K562 (cell line): ENCODE data around the gene IL17RB. TPM values are rescaled to one million over a fixed set of nuclear protein-coding genes. Genes with fewer than 3 reads are reported as not detected.
A peak's percentile ranks its signal among the peaks of the same experiment; 100 is the strongest.

Source experiments
- ATF3 ChIP-seq, 2 experiments: fragments of 450-650 bp in 1 of 2; sonication (generic) in 1 of 2; formaldehyde crosslinking in 1 of 2; IDR thresholded peaks in 1 of 2; conservative IDR thresholded peaks in 1 of 2; 2 replicates each; pipeline versions ENCODE4 v1.6.1 to v1.8.1; 2016 to 2023; ENCODE audit warnings: mild to moderate bottlenecking in 2 of 2, moderate library complexity in 2 of 2, inconsistent platforms in 1 of 2, missing genetic modification reagents in 1 of 2
- HIVEP1 ChIP-seq: fragments of 250-450 bp; sonication (Bioruptor Pico); IDR thresholded peaks from 2 replicates; pipeline ENCODE4 v1.4.0; 2020; ENCODE audit warnings: mild to moderate bottlenecking
- PCBP2 ChIP-seq: fragments of 200-400 bp; formaldehyde crosslinking; IDR thresholded peaks from 2 replicates; pipeline ENCODE4 v1.6.1; 2018; ENCODE audit warnings: low read length, low read depth, mild to moderate bottlenecking, moderate library complexity; ENCODE audit not compliant: poor library complexity, severe bottlenecking
- RFX1 ChIP-seq: fragments of 450-650 bp; IDR thresholded peaks from 2 replicates; pipeline ENCODE4 v1.6.1; 2016; ENCODE audit warnings: mild to moderate bottlenecking, moderate library complexity
- TBP ChIP-seq: optimal IDR thresholded peaks from 2 replicates; pipeline ENCODE3; 2011; ENCODE audit warnings: low read depth, low read length, improper control_type of control experiment
- TFE3 ChIP-seq: fragments of 450-650 bp; formaldehyde crosslinking; IDR thresholded peaks from 2 replicates; pipeline ENCODE4 v1.4.0; 2020; ENCODE audit warnings: mild to moderate bottlenecking, mixed read lengths
- UBTF ChIP-seq, 2 experiments: IDR thresholded peaks; 2 replicates each; pipeline ENCODE4 v1.6.1; 2012; ENCODE audit warnings: improper control_type of control experiment in 2 of 2, low read depth in 2 of 2, low read length in 2 of 2, borderline replicate concordance in 1 of 2
- YY1 ChIP-seq, 3 experiments: IDR thresholded peaks; 2 replicates each; pipeline ENCODE4 v1.6.1; 2011; ENCODE audit warnings: low read length in 2 of 3, mild to moderate bottlenecking in 2 of 3, moderate library complexity in 2 of 3, borderline replicate concordance in 1 of 3, control low read depth in 1 of 3, low read depth in 1 of 3; ENCODE audit not compliant: insufficient read depth in 3 of 3, insufficient replicate concordance in 2 of 3, control insufficient read depth in 1 of 3, insufficient read length in 1 of 3; ENCODE audit errors: extremely low read depth in 1 of 3
- ZBTB2 ChIP-seq: fragments of 450-650 bp; IDR thresholded peaks from 2 replicates; pipeline ENCODE4 v1.6.1; 2016; ENCODE audit warnings: antibody characterized with exemption
- ZFPM2 ChIP-seq: fragments of 250-450 bp; sonication (Bioruptor Pico); IDR thresholded peaks from 2 replicates; pipeline ENCODE4 v1.5.1; 2022; ENCODE audit warnings: mild to moderate bottlenecking
- ZNF133 ChIP-seq: fragments of 250-450 bp; sonication (Bioruptor Pico); IDR thresholded peaks from 2 replicates; pipeline ENCODE4 v1.4.0; 2020; ENCODE audit warnings: mild to moderate bottlenecking
- ZNF274 ChIP-seq: IDR thresholded peaks from 2 replicates; pipeline ENCODE4 v1.6.1; 2011; ENCODE audit warnings: low read depth, mild to moderate bottlenecking, low read length, moderate library complexity, borderline replicate concordance
- ZNF586 ChIP-seq: fragments of 450-650 bp; formaldehyde crosslinking; conservative IDR thresholded peaks from 2 replicates; pipeline ENCODE4 v1.4.0; 2020; ENCODE audit warnings: mild to moderate bottlenecking, moderate library complexity
- ZNF830 ChIP-seq: fragments of 250-450 bp; sonication (Bioruptor Pico); IDR thresholded peaks from 2 replicates; pipeline ENCODE4 v1.5.0; 2021; ENCODE audit warnings: mild to moderate bottlenecking
- polyA plus RNA-seq, 8 experiments: library from polyadenylated mRNA; depleted of rRNA in 4 of 8; stranded (reverse) in 5 of 8; unstranded in 3 of 8; fragments of >200 nt; fragmentation: Nextera tagmentation in 2 of 8; fragmentation: Illumina TruSeq in 1 of 8; extraction: Ambion mirVana in 2 of 8; extraction: Trizol in 1 of 8; gene quantifications; 2 replicates each; pipeline versions ENCODE4 v1.2.1 to v1.2.3, GENCODE V29; 2011 to 2014; ENCODE audit warnings: inconsistent platforms in 1 of 8, missing spikeins in 1 of 8
- total RNA-seq, 7 experiments: library from RNA; depleted of rRNA in 6 of 7; stranded (reverse); fragments of >200 nt in 6 of 7; fragmentation: Illumina TruSeq in 2 of 7; extraction: Trizol in 2 of 7; gene quantifications; 2 replicates each; pipeline versions ENCODE4 v1.2.1 to v1.2.3, GENCODE V29; 2011 to 2021; ENCODE audit warnings: low replicate concordance in 1 of 7

IL17RB gene
- total and polyA plus RNA-seq, 9 of the 15 experiments (the other 6 are each of a cell fraction or from before 2014, with no cell fraction given): 1.1 to 4.1 (median 1.7) TPM

- TF ChIP-seq TFE3: no peak
- no peak for TF ChIP-seq ZNF586 (CRISPR knock-in tag)
- no peak for TF ChIP-seq HIVEP1 (CRISPR knock-in tag)
- TF ChIP-seq ZNF274: no peak
- TF ChIP-seq RFX1: no peak
- no peak for TF ChIP-seq ZNF830 (CRISPR knock-in tag)
- peak; percentile 90 to 97 (median 97) for TF ChIP-seq YY1 (IDR thresholded peaks at IDR 0.05; ENCODE audit: borderline replicate concordance in 1 of 3, control insufficient read depth in 1 of 3, extremely low read depth in 1 of 3, insufficient read depth in 3 of 3, insufficient read length in 1 of 3, insufficient replicate concordance in 2 of 3, low read depth in 1 of 3, low read length in 2 of 3)
- TF ChIP-seq UBTF (IDR thresholded peaks at IDR 0.05; ENCODE audit: borderline replicate concordance in 1 of 2, low read depth in 2 of 2, low read length in 2 of 2): no peak
- TF ChIP-seq PCBP2: no peak
- no peak for TF ChIP-seq ZFPM2
- TF ChIP-seq TBP: peak; percentile 76
- peak; percentile 85; the same call in 1 of the 2 replicates for TF ChIP-seq ZBTB2
- TF ChIP-seq ATF3 (IDR thresholded peaks at IDR 0.05): no peak
- TF ChIP-seq ATF3 (CRISPR knock-in tag; conservative IDR thresholded peaks at IDR 0.05): no peak
- no peak for TF ChIP-seq ZNF133 (CRISPR knock-in tag)
Measured at GRCh38 chr3:53881691-53882593, 35.6 kb downstream of the IL17RB start, which contains the start of gene ACTR8 (continued).
